GM18909 (cell line): ENCODE results near the gene DLAT.
"Not testable (repeated sequence)": the region's sequence is repeated elsewhere in the genome, so short reads cannot be mapped to it uniquely, and the experiment has no call there.

ENCODE experiments used
- ATAC-seq: cut with Tn5 transposase; IDR thresholded peaks from one replicate; pipeline ENCODE4 v1.9.1; 2021; ENCODE audit warnings: mild to moderate bottlenecking; ENCODE audit not compliant: unreplicated experiment, poor library complexity

Gene DLAT

GRCh38 chr11:112046647-112047046 lies 21.4 kb downstream of the DLAT start:
- ATAC-seq: not testable (repeated sequence)

- not testable (repeated sequence) for ATAC-seq
Measured at GRCh38 chr11:112048256-112048655, 23.0 kb downstream of the DLAT start.

GRCh38 chr11:112049777-112050176 lies 24.6 kb downstream of the DLAT start:
- ATAC-seq: no peak

- peak; percentile 75 for ATAC-seq
Measured at GRCh38 chr11:112050721-112051120, 25.5 kb downstream of the DLAT start.

GRCh38 chr11:112051768-112052167 lies 26.6 kb downstream of the DLAT start:
- ATAC-seq: no peak

GRCh38 chr11:112057170-112057569 lies 32.0 kb downstream of the DLAT start:
- ATAC-seq: no peak

- ATAC-seq: no peak
Measured at GRCh38 chr11:112058103-112058502, 32.9 kb downstream of the DLAT start.

GRCh38 chr11:112062923-112063322 lies 37.7 kb downstream of the DLAT start:
- no peak for ATAC-seq

- ATAC-seq: peak; percentile 89
Measured at GRCh38 chr11:112073941-112074811, 49.0 kb downstream of the DLAT start, which contains the start of the genes NKAPD1 and PIH1D2. Gene NKAPD1 (plus strand): TSS chr11:112074299. CDS start chr11:112075575, 1,276 bp downstream. Gene PIH1D2 (minus strand): TSS chr11:112074017. CDS start chr11:112073174, 843 bp downstream.

- no peak for ATAC-seq
Measured at GRCh38 chr11:112082729-112083128, 57.5 kb downstream of the DLAT start.

GRCh38 chr11:112085822-112086421 lies 60.7 kb downstream of the DLAT start:
- peak; percentile 39 for ATAC-seq

- ATAC-seq: peak; percentile 89
Measured at GRCh38 chr11:112086422-112087191, 61.4 kb downstream of the DLAT start, which contains the start of the genes SDHD and TIMM8B. Gene SDHD (plus strand): TSS chr11:112086873. CDS start chr11:112086908, 35 bp downstream. Gene TIMM8B (minus strand): TSS chr11:112086756. CDS start chr11:112086723, 33 bp downstream.

- no peak for ATAC-seq
Measured at GRCh38 chr11:112087212-112087611, 62.0 kb downstream of the DLAT start.

GRCh38 chr11:112095302-112095701 lies 70.1 kb downstream of the DLAT start:
- not testable (repeated sequence) for ATAC-seq

GRCh38 chr11:112096194-112096593 lies 71.0 kb downstream of the DLAT start:
- no peak for ATAC-seq

GRCh38 chr11:112097734-112098528 lies 72.7 kb downstream of the DLAT start:
- ATAC-seq: no peak

- ATAC-seq: no peak
Measured at GRCh38 chr11:112100462-112100861, 75.3 kb downstream of the DLAT start.

- ATAC-seq: no peak
Measured at GRCh38 chr11:112103446-112103845, 78.2 kb downstream of the DLAT start.

- ATAC-seq: no peak
Measured at GRCh38 chr11:112106070-112106469, 80.9 kb downstream of the DLAT start.
